Measurements from ENCODE around the gene NFATC4. TPM values are rescaled to one million over a fixed set of nuclear protein-coding genes. Genes with fewer than 3 reads are reported as not detected.

NFATC4 gene
- polyA plus RNA-seq, 3 donors: not detected

GRCh38 chr14:24398653-24399446 lies 30.9 kb downstream of the NFATC4 start, which contains the start of gene NYNRIN:
NYNRIN (plus strand) TSS chr14:24399003; CDS start chr14:24399247, 244 bp downstream.
- peaks cover 0 to 7% of the 10 kb centered on the region in 2 donors for H3K27me3 ChIP-seq (ENCODE audit: control insufficient read depth in 2 of 2, insufficient read depth in 2 of 2, low read length in 2 of 2)
- H3K4me1 ChIP-seq (ENCODE audit: control insufficient read depth in 1 of 2, insufficient read depth in 2 of 2, low read length in 2 of 2): peaks cover 35 to 43% of the 10 kb centered on the region in 2 donors
- H3K4me2 ChIP-seq (replicated peaks; ENCODE audit: extremely low read depth, low read length, poor library complexity, severe bottlenecking): peak within 1 kb of the TSS; percentile 84
- Mint-ChIP-seq H3K9me3 (peaks cover 0 to 2% (median 0%) of the 10 kb centered on the region in 7 donors), H3K4me1 (peaks cover 37% of the 10 kb centered on the region), H3K4me3 (peak within 1 kb of the TSS; percentile 74 to 86), H3K27ac (peak within 1 kb of the TSS in 2 of 7 donors; percentile 2 to 60), H3K36me3 (peaks cover 0 to 4% of the 10 kb centered on the region in 2 donors), H3K27me3 (ENCODE audit: low read depth in 3 of 3) (peaks cover 5 to 14% (median 11%) of the 10 kb centered on the region in 3 donors)
- H4K20me1 ChIP-seq (ENCODE audit: insufficient read depth, low read length): no peaks in the 10 kb centered on the region
- H3K36me3 ChIP-seq (replicated peaks in 1 of 2; ENCODE audit: control insufficient read depth in 1 of 2, insufficient read depth in 2 of 2, low read length in 2 of 2): no peaks in the 10 kb centered on the region
- H3K9ac ChIP-seq (ENCODE audit: insufficient read depth, low read length, poor library complexity, severe bottlenecking): peak within 1 kb of the TSS; percentile 64
- no peak for TF ChIP-seq CTCF (IDR thresholded peaks at IDR 0.05)
- H3K79me2 ChIP-seq (ENCODE audit: insufficient read depth, low read length): no peaks in the 10 kb centered on the region
- intact Hi-C loops (cut with micrococcal nuclease): no loop called here
- no peak for DNase-seq
- WGBS (ENCODE audit: insufficient coverage): 0% methylated on average over 46 of the region's 57 CpGs
- H3K9me3 ChIP-seq (replicated peaks in 1 of 2; ENCODE audit: control insufficient read depth in 1 of 2, insufficient read depth in 1 of 2, low read length in 2 of 2): no peaks in the 10 kb centered on the region
- peak within 1 kb of the TSS; percentile 79 for H2AFZ ChIP-seq (ENCODE audit: insufficient read depth, low read depth, low read length, poor library complexity, severe bottlenecking)
- no peak within 1 kb of the TSS for H3K27ac ChIP-seq (ENCODE audit: low read depth in 1 of 2, low read length in 2 of 2)
- peak within 1 kb of the TSS; percentile 39 to 77 (median 48) for H3K4me3 ChIP-seq (replicated peaks in 1 of 3; ENCODE audit: low read depth in 2 of 3, low read length in 3 of 3)

- intact Hi-C loops (cut with micrococcal nuclease): no loop called here
- H3K36me3 ChIP-seq (replicated peaks in 1 of 2; ENCODE audit: control insufficient read depth in 1 of 2, insufficient read depth in 2 of 2, low read length in 2 of 2): no peaks in the 10 kb centered on the region
- Mint-ChIP-seq H3K9me3 (peaks cover 0 to 2% (median 0%) of the 10 kb centered on the region in 7 donors), H3K27ac (peak overlapping the region in 1 of 7 donors; percentile 60), H3K4me1 (peaks cover 37% of the 10 kb centered on the region), H3K27me3 (ENCODE audit: low read depth in 3 of 3) (peaks cover 5 to 14% (median 11%) of the 10 kb centered on the region in 3 donors), H3K36me3 (peaks cover 0 to 4% of the 10 kb centered on the region in 2 donors), H3K4me3 (peak overlapping the region; percentile 74 to 86)
- no peak for TF ChIP-seq CTCF (IDR thresholded peaks at IDR 0.05)
- whole genome bisulfite sequencing (ENCODE audit: insufficient coverage): 0% methylated on average over 7 of the region's 8 CpGs
- H3K4me2 ChIP-seq (replicated peaks; ENCODE audit: extremely low read depth, low read length, poor library complexity, severe bottlenecking): peak overlapping the region; percentile 84
- peaks cover 0 to 7% of the 10 kb centered on the region in 2 donors for H3K27me3 ChIP-seq (ENCODE audit: control insufficient read depth in 2 of 2, insufficient read depth in 2 of 2, low read length in 2 of 2)
- no peaks in the 10 kb centered on the region for H3K79me2 ChIP-seq (ENCODE audit: insufficient read depth, low read length)
- H3K4me1 ChIP-seq (ENCODE audit: control insufficient read depth in 1 of 2, insufficient read depth in 2 of 2, low read length in 2 of 2): peaks cover 35 to 43% of the 10 kb centered on the region in 2 donors
- no peak overlapping the region for H3K27ac ChIP-seq (ENCODE audit: low read depth in 1 of 2, low read length in 2 of 2)
- peak overlapping the region; percentile 39 to 77 (median 48) for H3K4me3 ChIP-seq (replicated peaks in 1 of 3; ENCODE audit: low read depth in 2 of 3, low read length in 3 of 3)
- peak overlapping the region; percentile 64 for H3K9ac ChIP-seq (ENCODE audit: insufficient read depth, low read length, poor library complexity, severe bottlenecking)
- no peaks in the 10 kb centered on the region for H3K9me3 ChIP-seq (replicated peaks in 1 of 2; ENCODE audit: control insufficient read depth in 1 of 2, insufficient read depth in 1 of 2, low read length in 2 of 2)
- H4K20me1 ChIP-seq (ENCODE audit: insufficient read depth, low read length): no peaks in the 10 kb centered on the region
- no peak for DNase-seq
- H2AFZ ChIP-seq (ENCODE audit: insufficient read depth, low read depth, low read length, poor library complexity, severe bottlenecking): peak overlapping the region; percentile 79
Observed at GRCh38 chr14:24399447-24399822, 31.5 kb downstream of the NFATC4 start.

All from CD14-positive monocyte (primary cell).